ENCODE data around the gene CLEC9A.

DNA sequence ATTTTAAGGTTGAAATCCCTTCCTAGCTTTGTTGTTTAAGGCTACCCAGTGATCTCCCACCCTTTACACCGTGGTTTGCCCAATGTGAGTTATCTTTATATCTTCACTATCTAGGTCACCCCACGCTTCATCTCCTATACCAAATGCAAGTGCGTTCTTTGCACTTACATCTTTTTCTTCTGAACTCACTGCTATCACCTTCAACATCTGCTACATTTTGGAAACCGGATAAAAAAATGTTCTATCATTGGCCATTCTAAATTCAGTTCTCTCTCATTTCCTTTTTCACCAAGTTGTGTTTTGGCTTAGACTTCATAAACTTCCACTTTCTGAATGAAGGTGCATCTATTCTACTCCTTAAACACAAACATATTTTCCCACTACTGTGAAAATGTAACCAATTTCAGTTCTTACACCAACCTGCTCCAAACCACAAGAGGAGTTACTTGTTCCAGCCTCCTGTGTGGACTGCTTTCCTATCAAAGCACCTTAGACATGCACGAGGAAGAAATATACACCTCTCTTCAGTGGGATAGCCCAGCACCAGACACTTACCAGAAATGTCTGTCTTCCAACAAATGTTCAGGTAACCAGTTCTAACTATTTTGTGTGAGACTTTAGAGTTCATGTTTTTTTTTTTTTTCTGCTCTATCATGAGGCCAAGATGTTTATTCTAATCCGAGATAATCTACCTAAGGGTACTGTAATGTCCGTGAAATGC is 21.9 kb downstream of the CLEC9A start:
- TF ChIP-seq TAF1 (IDR thresholded peaks at IDR 0.05; ENCODE audit: low read depth) (no peak), TCF12 (IDR thresholded peaks at IDR 0.05; ENCODE audit: low read depth) (no peak), EGR1 (IDR thresholded peaks at IDR 0.05) (no peak), RAD21 (IDR thresholded peaks at IDR 0.05; ENCODE audit: low read depth) (no peak), FOXM1 (IDR thresholded peaks at IDR 0.05; ENCODE audit: borderline replicate concordance, low read depth) (no peak), YY1 (IDR thresholded peaks at IDR 0.05; ENCODE audit: low read depth) (no peak), CREB1 (IDR thresholded peaks at IDR 0.05; ENCODE audit: low read depth) (no peak), CEBPB (IDR thresholded peaks at IDR 0.05) (no peak), EP300 (IDR thresholded peaks at IDR 0.05; ENCODE audit: borderline replicate concordance) (no peak), TEAD4 (IDR thresholded peaks at IDR 0.05) (no peak), NFIC (IDR thresholded peaks at IDR 0.05) (no peak), ZBTB7A (IDR thresholded peaks at IDR 0.05; ENCODE audit: low read depth) (no peak)
- TF ChIP-seq, protein P1, sequence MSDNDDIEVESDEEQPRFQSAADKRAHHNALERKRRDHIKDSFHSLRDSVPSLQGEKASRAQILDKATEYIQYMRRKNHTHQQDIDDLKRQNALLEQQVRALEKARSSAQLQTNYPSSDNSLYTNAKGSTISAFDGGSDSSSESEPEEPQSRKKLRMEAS (IDR thresholded peaks at IDR 0.05): no peak
- TF ChIP-seq, protein P2, sequence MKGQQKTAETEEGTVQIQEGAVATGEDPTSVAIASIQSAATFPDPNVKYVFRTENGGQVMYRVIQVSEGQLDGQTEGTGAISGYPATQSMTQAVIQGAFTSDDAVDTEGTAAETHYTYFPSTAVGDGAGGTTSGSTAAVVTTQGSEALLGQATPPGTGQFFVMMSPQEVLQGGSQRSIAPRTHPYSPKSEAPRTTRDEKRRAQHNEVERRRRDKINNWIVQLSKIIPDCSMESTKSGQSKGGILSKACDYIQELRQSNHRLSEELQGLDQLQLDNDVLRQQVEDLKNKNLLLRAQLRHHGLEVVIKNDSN (IDR thresholded peaks at IDR 0.05): no peak

All from Ishikawa (cell line).